ENCODE measurements around the gene KATNAL1. TPM values are rescaled to one million over a fixed set of nuclear protein-coding genes. Genes with fewer than 3 reads are reported as not detected.

KATNAL1 gene
- total RNA-seq, 1 donor from 2014 or later, result 29.1 TPM

GRCh38 chr13:30240608-30241007, 66.7 kb downstream of the KATNAL1 start:
- H3K9me3 Mint-ChIP-seq, result peaks cover 4% of the 10 kb centered on the region
- no peak overlapping the region for H3K4me3 Mint-ChIP-seq
- H3K27me3 Mint-ChIP-seq (ENCODE audit: low read depth), result no peaks in the 10 kb centered on the region
- no peaks in the 10 kb centered on the region for H3K4me1 Mint-ChIP-seq
- peaks cover 13% of the 10 kb centered on the region for H3K36me3 Mint-ChIP-seq (ENCODE audit: low read depth)
- TF ChIP-seq CTCF (conservative IDR thresholded peaks at IDR 0.05), result no peak
- H3K27ac Mint-ChIP-seq (ENCODE audit: unreplicated experiment), result no peak overlapping the region
- DNase-seq (ENCODE audit: low read depth, low spot score), result no peak

- H3K36me3 Mint-ChIP-seq (ENCODE audit: low read depth), result peaks cover 10% of the 10 kb centered on the region
- no peak for TF ChIP-seq CTCF (conservative IDR thresholded peaks at IDR 0.05)
- peak overlapping the region; percentile 53 for H3K27ac Mint-ChIP-seq (ENCODE audit: unreplicated experiment)
- H3K4me1 Mint-ChIP-seq, result no peaks in the 10 kb centered on the region
- no peak overlapping the region for H3K4me3 Mint-ChIP-seq
- no peaks in the 10 kb centered on the region for H3K27me3 Mint-ChIP-seq (ENCODE audit: low read depth)
- DNase-seq (ENCODE audit: low read depth, low spot score), result no peak
- H3K9me3 Mint-ChIP-seq, result no peaks in the 10 kb centered on the region
Observed at GRCh38 chr13:30235216-30235615, 72.1 kb downstream of the KATNAL1 start.

GRCh38 chr13:30234619-30235162, 72.7 kb downstream of the KATNAL1 start:
- no peak for DNase-seq (ENCODE audit: low read depth, low spot score)
- no peak for TF ChIP-seq CTCF (conservative IDR thresholded peaks at IDR 0.05)
- Mint-ChIP-seq H3K9me3 (no peaks in the 10 kb centered on the region), H3K4me1 (no peaks in the 10 kb centered on the region), H3K27me3 (ENCODE audit: low read depth) (no peaks in the 10 kb centered on the region), H3K27ac (ENCODE audit: unreplicated experiment) (no peak overlapping the region), H3K4me3 (no peak overlapping the region), H3K36me3 (ENCODE audit: low read depth) (peaks cover 8% of the 10 kb centered on the region)

GRCh38 chr13:30224732-30225131, 82.6 kb downstream of the KATNAL1 start:
- peaks cover 53% of the 10 kb centered on the region for H3K36me3 Mint-ChIP-seq (ENCODE audit: low read depth)
- H3K27me3 Mint-ChIP-seq (ENCODE audit: low read depth), result no peaks in the 10 kb centered on the region
- no peak overlapping the region for H3K4me3 Mint-ChIP-seq
- no peaks in the 10 kb centered on the region for H3K4me1 Mint-ChIP-seq
- TF ChIP-seq CTCF (conservative IDR thresholded peaks at IDR 0.05), result no peak
- H3K27ac Mint-ChIP-seq (ENCODE audit: unreplicated experiment), result no peak overlapping the region
- peaks cover 9% of the 10 kb centered on the region for H3K9me3 Mint-ChIP-seq
- DNase-seq (ENCODE audit: low read depth, low spot score), result no peak

GRCh38 chr13:30222254-30222653, 85.1 kb downstream of the KATNAL1 start:
- no peak overlapping the region for H3K27ac Mint-ChIP-seq (ENCODE audit: unreplicated experiment)
- H3K36me3 Mint-ChIP-seq (ENCODE audit: low read depth), result peaks cover 53% of the 10 kb centered on the region
- no peak for DNase-seq (ENCODE audit: low read depth, low spot score)
- H3K4me3 Mint-ChIP-seq, result no peak overlapping the region
- H3K4me1 Mint-ChIP-seq, result no peaks in the 10 kb centered on the region
- TF ChIP-seq CTCF (conservative IDR thresholded peaks at IDR 0.05), result no peak
- peaks cover 9% of the 10 kb centered on the region for H3K9me3 Mint-ChIP-seq
- H3K27me3 Mint-ChIP-seq (ENCODE audit: low read depth), result no peaks in the 10 kb centered on the region
